A549 (cell line): ENCODE data around the gene ANKS6. TPM values are rescaled to one million over a fixed set of nuclear protein-coding genes. Genes with fewer than 3 reads are reported as not detected.

ENCODE experiments used
- ATAC-seq, 2 experiments: fragments of 200-7000 bp in 1 of 2; fragments of >200 bp in 1 of 2; cut with Nextera tagmentation in 1 of 2; cut with Tn5 transposase in 1 of 2; 3 replicates each; pipeline versions ENCODE4 v1.8.0 to v1.9.1; 2018 to 2020; ENCODE audit warnings: mild to moderate bottlenecking in 1 of 2, moderate library complexity in 1 of 2
- CTCF ChIA-PET: fragments of 300-600 bp; sonication (Branson Sonifier 250); formaldehyde crosslinking; extraction: SDS; loops from one replicate; lab custom pipeline; 2021; ENCODE audit warnings: antibody characterized with exemption, inconsistent platforms; lab: Yijun Ruan, JAX
- POLR2A ChIA-PET: fragments of 350-600 bp; formaldehyde crosslinking; extraction: SDS; loops from one replicate; lab custom pipeline; 2021; ENCODE audit warnings: antibody characterized with exemption, inconsistent platforms; lab: Yijun Ruan, JAX
- DNase-seq, 2 experiments: peaks; one replicate each; pipeline versions ENCODE4 v3.0.0 to v3.0.0-alpha.2; 2011 to 2016; ENCODE audit warnings: low read depth in 1 of 2, low spot score in 1 of 2
- FAIRE-seq: peaks from 2 replicates; lab custom pipeline; 2011; peaks lifted over from hg19 to GRCh38; lab: Jason Lieb, UNC
- H3K27ac ChIP-seq, 2 experiments: fragments of >200 bp; sonication (Bioruptor Twin); formaldehyde crosslinking; 3 replicates each; pipeline ENCODE4 v1.5.1; 2016 to 2017
- H3K4me1 ChIP-seq: fragments of >200 bp; sonication (Bioruptor Twin); formaldehyde crosslinking; 3 replicates; pipeline ENCODE4 v1.6.1; 2016
- H3K4me2 ChIP-seq: fragments of >200 bp; sonication (Bioruptor Twin); formaldehyde crosslinking; 3 replicates; pipeline ENCODE4 v1.6.1; 2016
- H3K4me3 ChIP-seq: fragments of >200 bp; sonication (Bioruptor Twin); formaldehyde crosslinking; 3 replicates; pipeline ENCODE4 v1.5.1; 2016
- H3K9me3 ChIP-seq: fragments of >200 bp; sonication (Bioruptor Twin); formaldehyde crosslinking; 3 replicates; pipeline ENCODE4 v1.6.1; 2016
- ATOH8 ChIP-seq: fragments of 250-450 bp; sonication (Bioruptor Pico); IDR thresholded peaks from 2 replicates; pipeline ENCODE4 v1.5.0; 2020; ENCODE audit warnings: low read depth, mild to moderate bottlenecking, moderate library complexity
- BCL3 ChIP-seq: fragments of >200 bp; sonication (Bioruptor Twin); formaldehyde crosslinking; IDR thresholded peaks from 3 replicates; pipeline ENCODE4 v1.6.1; 2016
- BHLHE40 ChIP-seq: IDR thresholded peaks from 2 replicates; pipeline ENCODE4 v1.6.1; 2012; ENCODE audit warnings: low read depth, low read length, inconsistent platforms
- CBX8 ChIP-seq: fragments of 200-600 bp; sonication (generic); IDR thresholded peaks from 2 replicates; pipeline ENCODE4 v1.6.1; 2016
- CHD2 ChIP-seq: fragments of 150-350 bp; IDR thresholded peaks from 2 replicates; pipeline ENCODE4 v1.6.1; 2014; ENCODE audit warnings: low read length; ENCODE audit not compliant: partially characterized antibody
- EHF ChIP-seq: fragments of 250-450 bp; sonication (Bioruptor Pico); IDR thresholded peaks from 2 replicates; pipeline ENCODE4 v1.5.0; 2020; ENCODE audit warnings: mild to moderate bottlenecking
- FOSL2 ChIP-seq, 2 experiments: fragments of 450-650 bp in 1 of 2; fragments of >200 bp in 1 of 2; sonication (Bioruptor Twin) in 1 of 2; formaldehyde crosslinking; IDR thresholded peaks; 2 replicates each; pipeline versions ENCODE4 v1.5.0 to v1.6.1; 2016 to 2020; ENCODE audit warnings: mild to moderate bottlenecking in 1 of 2, moderate library complexity in 1 of 2
- GATA3 ChIP-seq: IDR thresholded peaks from 2 replicates; pipeline ENCODE4 v1.6.1; 2012; ENCODE audit warnings: borderline replicate concordance
- HDAC2 ChIP-seq: fragments of 200-600 bp; sonication (generic); IDR thresholded peaks from 2 replicates; pipeline ENCODE4 v1.6.1; 2016
- HOXB13 ChIP-seq: fragments of 250-450 bp; sonication (Bioruptor Pico); IDR thresholded peaks from 2 replicates; pipeline ENCODE4 v1.5.0; 2020; ENCODE audit warnings: low read depth, mild to moderate bottlenecking, moderate library complexity
- HOXB5 ChIP-seq: fragments of 250-450 bp; sonication (Bioruptor Pico); IDR thresholded peaks from 2 replicates; pipeline ENCODE4 v1.5.0; 2020; ENCODE audit warnings: mild to moderate bottlenecking, moderate library complexity
- NPAS2 ChIP-seq: fragments of 250-450 bp; sonication (Bioruptor Pico); IDR thresholded peaks from 2 replicates; pipeline ENCODE4 v1.8.0; 2022; ENCODE audit warnings: mild to moderate bottlenecking, moderate library complexity, borderline replicate concordance
- NR3C1 ChIP-seq: fragments of >200 bp; sonication (Bioruptor Twin); formaldehyde crosslinking; IDR thresholded peaks from 3 replicates; pipeline ENCODE4 v1.6.1; 2017
- POLR2AphosphoS2 ChIP-seq: conservative IDR thresholded peaks from 2 replicates; pipeline ENCODE4 v1.6.1; 2012; ENCODE audit warnings: low read length, improper control_type of control experiment, inconsistent platforms
- RCOR1 ChIP-seq: fragments of 150-350 bp; IDR thresholded peaks from 2 replicates; pipeline ENCODE4 v1.6.1; 2014; ENCODE audit warnings: antibody characterized with exemption, low read length, low read depth
- REST ChIP-seq: fragments of 200-600 bp; sonication (generic); IDR thresholded peaks from 2 replicates; pipeline ENCODE4 v1.6.1; 2016; ENCODE audit warnings: antibody characterized with exemption, mild to moderate bottlenecking, moderate library complexity
- SMC3 ChIP-seq: fragments of >200 bp; sonication (Bioruptor Twin); formaldehyde crosslinking; IDR thresholded peaks from 3 replicates; pipeline ENCODE4 v1.6.1; 2018; ENCODE audit warnings: inconsistent platforms
- SREBF2 ChIP-seq: fragments of 450-650 bp; IDR thresholded peaks from 2 replicates; pipeline ENCODE4 v1.6.1; 2014; ENCODE audit warnings: mild to moderate bottlenecking, moderate library complexity
- TFCP2L1 ChIP-seq: fragments of 250-450 bp; sonication (Bioruptor Pico); IDR thresholded peaks from 2 replicates; pipeline ENCODE4 v1.5.0; 2021; ENCODE audit warnings: mild to moderate bottlenecking
- TP53 ChIP-seq: fragments of 250-450 bp; sonication (Bioruptor Pico); IDR thresholded peaks from 2 replicates; pipeline ENCODE4 v1.5.0; 2021; ENCODE audit warnings: mild to moderate bottlenecking, moderate library complexity
- ZFP36 ChIP-seq: fragments of 450-650 bp; IDR thresholded peaks from 2 replicates; pipeline ENCODE4 v1.6.1; 2014; ENCODE audit warnings: borderline replicate concordance; ENCODE audit not compliant: partially characterized antibody
- WGBS: methylation state at CpG from one replicate; pipeline ENCODE4 v1.1.6; 2017; ENCODE audit errors: missing lambda C conversion rate; 5-methylcytosine and 5-hydroxymethylcytosine counted together
- polyA plus RNA-seq, 4 experiments: library from polyadenylated mRNA; depleted of rRNA in 3 of 4; stranded (reverse); fragments of >200 nt; fragmentation: RNase III in 1 of 4; extraction: RNeasy Plus Mini Kit Qiagen cat#74134 plus additional on column Dnase treatment in 1 of 4; gene quantifications; 2 replicates in 3 of 4; 3 replicates in 1 of 4; pipeline ENCODE4 v1.2.3, GENCODE V29; 2011 to 2017
- TF ChIP-seq, protein P1 (sequence below): fragments of 250-450 bp; sonication (Bioruptor Pico); IDR thresholded peaks from 2 replicates; pipeline ENCODE4 v1.5.0; 2021; ENCODE audit warnings: mild to moderate bottlenecking, moderate library complexity, borderline replicate concordance

Gene ANKS6
- polyA plus RNA-seq, 2 of the 4 experiments (the other 2 are of a cell fraction), result 14.7 to 15.2 TPM

DNA sequence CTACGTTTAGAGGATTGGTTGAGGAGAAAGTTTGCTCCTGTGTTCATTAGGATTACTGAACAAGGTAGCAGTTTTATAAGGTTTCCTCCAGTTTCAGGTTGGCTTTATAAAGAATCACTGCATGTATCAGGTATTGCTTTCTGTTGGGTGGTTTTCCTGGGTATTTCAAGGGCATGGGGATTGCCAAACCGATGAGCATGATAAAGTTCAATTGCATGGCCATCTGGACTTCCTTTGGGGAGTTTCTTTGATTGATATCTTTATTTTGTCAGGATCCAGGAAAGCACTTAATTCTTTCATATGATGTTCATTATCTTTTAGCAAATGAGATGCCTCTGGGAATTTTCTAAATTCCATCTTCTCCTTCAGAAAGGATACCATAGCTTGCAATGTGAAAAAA is 77.3 kb downstream of the ANKS6 start:
- no peak for FAIRE-seq
- no peak for ATAC-seq
- no peak for DNase-seq
- Histone ChIP-seq H3K27ac (no peak overlapping the region), H3K9me3 (peaks cover 2% of the 10 kb centered on the region; the same call in 2 of the 3 replicates), H3K4me1 (no peaks in the 10 kb centered on the region), H3K4me3 (no peak overlapping the region), H3K4me2 (no peak overlapping the region)
- ChIA-PET POLR2A (no interaction called here), CTCF (no interaction called here)
- WGBS, result 0% methylated on average over 2 of the region's 2 CpGs
- TF ChIP-seq NR3C1, result no peak
- TF ChIP-seq HDAC2, result no peak

- TF ChIP-seq, protein P1, sequence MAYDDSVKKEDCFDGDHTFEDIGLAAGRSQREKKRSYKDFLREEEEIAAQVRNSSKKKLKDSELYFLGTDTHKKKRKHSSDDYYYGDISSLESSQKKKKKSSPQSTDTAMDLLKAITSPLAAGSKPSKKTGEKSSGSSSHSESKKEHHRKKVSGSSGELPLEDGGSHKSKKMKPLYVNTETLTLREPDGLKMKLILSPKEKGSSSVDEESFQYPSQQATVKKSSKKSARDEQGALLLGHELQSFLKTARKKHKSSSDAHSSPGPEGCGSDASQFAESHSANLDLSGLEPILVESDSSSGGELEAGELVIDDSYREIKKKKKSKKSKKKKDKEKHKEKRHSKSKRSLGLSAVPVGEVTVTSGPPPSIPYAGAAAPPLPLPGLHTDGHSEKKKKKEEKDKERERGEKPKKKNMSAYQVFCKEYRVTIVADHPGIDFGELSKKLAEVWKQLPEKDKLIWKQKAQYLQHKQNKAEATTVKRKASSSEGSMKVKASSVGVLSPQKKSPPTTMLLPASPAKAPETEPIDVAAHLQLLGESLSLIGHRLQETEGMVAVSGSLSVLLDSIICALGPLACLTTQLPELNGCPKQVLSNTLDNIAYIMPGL (CRISPR knock-in tag), result no peak
- TF ChIP-seq POLR2AphosphoS2 (no peak), HOXB5 (no peak), RCOR1 (no peak), EHF (CRISPR knock-in tag) (no peak), BHLHE40 (no peak), REST (no peak), CHD2 (no peak), BCL3 (no peak), FOSL2 (IDR thresholded peaks at IDR 0.05) (no peak), FOSL2 (CRISPR knock-in tag; IDR thresholded peaks at IDR 0.05) (no peak), TFCP2L1 (CRISPR knock-in tag) (no peak), SMC3 (no peak)
- DNase-seq (no peak), FAIRE-seq (no peak), ATAC-seq (no peak)
- POLR2A ChIA-PET, result no interaction called here
- no peaks in the 10 kb centered on the region for H3K4me1 ChIP-seq
- WGBS, result 10% methylated on average over 1 of the region's 1 CpG
- H3K4me3 ChIP-seq, result no peak overlapping the region
- CTCF ChIA-PET, result interaction anchor here (4.4 kb wide), 1 partner anchor 60 kb away, joined by 22 read pairs; no protein-coding TSS in a partner anchor
- no peak overlapping the region for H3K27ac ChIP-seq
- no peak overlapping the region for H3K4me2 ChIP-seq
- no peaks in the 10 kb centered on the region for H3K9me3 ChIP-seq
Measured at GRCh38 chr9:98714833-98715232, 81.5 kb downstream of the ANKS6 start.

GRCh38 chr9:98712987-98713386 is 83.4 kb downstream of the ANKS6 start:
- Histone ChIP-seq H3K4me1 (peaks cover 8% of the 10 kb centered on the region), H3K4me2 (no peak overlapping the region), H3K4me3 (no peak overlapping the region), H3K27ac (no peak overlapping the region), H3K9me3 (no peaks in the 10 kb centered on the region)
- ChIA-PET POLR2A (no interaction called here), CTCF (interaction anchor here (0.9 to 4.4 kb wide), 3 partner anchors 11 to 62 kb away, joined by 3 to 22 read pairs (median 14); no protein-coding TSS in a partner anchor)
- DNase-seq (no peak), FAIRE-seq (no peak), ATAC-seq (no peak)
- TF ChIP-seq GATA3 (no peak), TP53 (CRISPR knock-in tag) (no peak), ZFP36 (no peak), NPAS2 (CRISPR knock-in tag) (no peak), SREBF2 (no peak), BCL3 (no peak), REST (no peak), CBX8 (no peak), ATOH8 (CRISPR knock-in tag) (no peak), HOXB13 (CRISPR knock-in tag) (no peak)
